Midbrain (tissue), 1 donor: ENCODE results near the gene HOXA6.

ENCODE experiments used
- DNase-seq: peaks from one replicate; lab custom pipeline; 2025; lab: John Stamatoyannopoulos, UW

Gene HOXA6

GRCh38 chr7:27137640-27138315 lies 9.8 kb downstream of the HOXA6 start:
- no peak for DNase-seq

GRCh38 chr7:27134392-27134791 lies 13.2 kb downstream of the HOXA6 start:
- DNase-seq, result no peak

GRCh38 chr7:27133409-27134231 lies 14.0 kb downstream of the HOXA6 start:
- no peak for DNase-seq

- no peak for DNase-seq
Measured at GRCh38 chr7:27132978-27133377, 14.6 kb downstream of the HOXA6 start.

GRCh38 chr7:27132214-27132613 lies 15.4 kb downstream of the HOXA6 start:
- no peak for DNase-seq

- DNase-seq, result no peak
Measured at GRCh38 chr7:27131390-27131819, 16.2 kb downstream of the HOXA6 start.

GRCh38 chr7:27130540-27131389 lies 16.8 kb downstream of the HOXA6 start, which contains the start of gene HOXA4:
Gene HOXA4, minus strand, starts transcription at chr7:27130757. Its CDS starts 24 bp downstream, at chr7:27130733.
- DNase-seq, result no peak

- no peak for DNase-seq
Measured at GRCh38 chr7:27129729-27130539, 17.6 kb downstream of the HOXA6 start.

GRCh38 chr7:27128776-27129728 lies 18.5 kb downstream of the HOXA6 start:
- DNase-seq, result no peak

GRCh38 chr7:27128034-27128433 lies 19.5 kb downstream of the HOXA6 start:
- no peak for DNase-seq

GRCh38 chr7:27126596-27127327 lies 20.8 kb downstream of the HOXA6 start:
- no peak for DNase-seq

- DNase-seq, result no peak
Measured at GRCh38 chr7:27125986-27126394, 21.6 kb downstream of the HOXA6 start.

- no peak for DNase-seq
Measured at GRCh38 chr7:27124902-27125689, 22.5 kb downstream of the HOXA6 start.

GRCh38 chr7:27124096-27124901 lies 23.3 kb downstream of the HOXA6 start:
- no peak for DNase-seq

- DNase-seq, result no peak
Measured at GRCh38 chr7:27123477-27124053, 24.0 kb downstream of the HOXA6 start.

- no peak for DNase-seq
Measured at GRCh38 chr7:27123007-27123476, 24.5 kb downstream of the HOXA6 start.
